ENCODE data around the gene CA7.

The CA7 gene

DNA sequence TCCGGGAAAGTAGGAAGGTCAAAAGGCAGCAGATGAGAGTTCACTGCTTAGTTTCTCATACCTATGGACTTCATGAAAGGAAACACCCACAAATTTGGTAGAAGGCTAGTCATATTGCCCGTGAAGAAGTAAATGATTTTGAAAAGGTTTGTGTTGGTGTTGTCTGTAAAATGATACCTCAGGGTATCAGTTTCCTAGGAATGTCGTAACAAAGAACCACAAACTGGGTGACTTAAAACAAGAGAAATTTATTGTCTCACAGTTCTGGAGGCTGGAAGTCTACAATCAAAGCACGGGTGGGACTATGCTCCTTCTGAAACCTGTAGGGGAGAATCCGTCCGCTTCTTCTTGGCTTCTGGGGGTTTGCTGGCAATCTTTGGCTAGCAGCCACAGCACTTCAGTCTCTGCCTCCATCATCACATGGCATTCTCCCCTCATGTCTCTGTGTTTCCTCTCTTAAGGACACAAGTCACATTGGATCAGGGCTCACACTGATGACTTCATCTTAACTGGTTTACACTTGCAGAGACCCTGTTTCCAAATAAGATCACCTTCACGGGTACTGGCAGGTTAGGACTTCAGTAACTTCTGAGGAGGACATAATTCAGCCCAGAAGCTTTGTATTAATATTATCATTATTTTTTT lies 11.4 kb upstream of the CA7 start:
- TF ChIP-seq, protein P1, sequence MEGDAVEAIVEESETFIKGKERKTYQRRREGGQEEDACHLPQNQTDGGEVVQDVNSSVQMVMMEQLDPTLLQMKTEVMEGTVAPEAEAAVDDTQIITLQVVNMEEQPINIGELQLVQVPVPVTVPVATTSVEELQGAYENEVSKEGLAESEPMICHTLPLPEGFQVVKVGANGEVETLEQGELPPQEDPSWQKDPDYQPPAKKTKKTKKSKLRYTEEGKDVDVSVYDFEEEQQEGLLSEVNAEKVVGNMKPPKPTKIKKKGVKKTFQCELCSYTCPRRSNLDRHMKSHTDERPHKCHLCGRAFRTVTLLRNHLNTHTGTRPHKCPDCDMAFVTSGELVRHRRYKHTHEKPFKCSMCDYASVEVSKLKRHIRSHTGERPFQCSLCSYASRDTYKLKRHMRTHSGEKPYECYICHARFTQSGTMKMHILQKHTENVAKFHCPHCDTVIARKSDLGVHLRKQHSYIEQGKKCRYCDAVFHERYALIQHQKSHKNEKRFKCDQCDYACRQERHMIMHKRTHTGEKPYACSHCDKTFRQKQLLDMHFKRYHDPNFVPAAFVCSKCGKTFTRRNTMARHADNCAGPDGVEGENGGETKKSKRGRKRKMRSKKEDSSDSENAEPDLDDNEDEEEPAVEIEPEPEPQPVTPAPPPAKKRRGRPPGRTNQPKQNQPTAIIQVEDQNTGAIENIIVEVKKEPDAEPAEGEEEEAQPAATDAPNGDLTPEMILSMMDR (conservative IDR thresholded peaks at IDR 0.05; ENCODE audit: low read depth, low read length), result no peak
- H3K4me3 ChIP-seq (ENCODE audit: low read length), result no peak overlapping the region
- DNase-seq (ENCODE audit: low read depth), result no peak

DNA sequence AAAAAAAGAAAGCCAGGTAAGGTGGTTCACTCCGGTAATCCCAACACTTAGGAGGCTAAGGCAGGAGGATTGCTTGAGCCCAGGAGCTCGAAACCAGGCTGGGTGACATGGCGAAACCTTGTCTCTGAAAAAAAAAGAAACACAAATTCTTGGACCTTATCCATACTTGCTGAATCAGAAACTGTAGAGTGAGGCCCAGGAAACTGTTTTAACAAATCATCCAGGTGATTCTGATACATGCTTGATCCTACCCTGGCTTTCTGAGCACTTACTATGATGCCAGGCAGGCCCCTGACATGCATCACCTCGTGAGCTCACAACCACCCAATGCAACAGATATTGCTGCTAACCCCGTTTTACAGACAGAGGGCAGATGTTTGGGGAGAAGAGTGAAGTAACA lies 9.5 kb upstream of the CA7 start:
- DNase-seq (ENCODE audit: low read depth), result no peak
- TF ChIP-seq, protein P1 (conservative IDR thresholded peaks at IDR 0.05; ENCODE audit: low read depth, low read length), result no peak
- H3K4me3 ChIP-seq (ENCODE audit: low read length), result no peak overlapping the region

GRCh38 chr16:66840883-66841282 lies 3.3 kb upstream of the CA7 start:
- TF ChIP-seq, protein P1 (conservative IDR thresholded peaks at IDR 0.05; ENCODE audit: low read depth, low read length), result no peak
- no peak overlapping the region for H3K4me3 ChIP-seq (ENCODE audit: low read length)
- DNase-seq (ENCODE audit: low read depth), result no peak

- TF ChIP-seq, protein P1 (conservative IDR thresholded peaks at IDR 0.05; ENCODE audit: low read depth, low read length), result no peak
- H3K4me3 ChIP-seq (ENCODE audit: low read length), result no peak overlapping the region
- no peak for DNase-seq (ENCODE audit: low read depth)
These were observed 2.8 kb upstream of the CA7 start for GRCh38 chr16:66841366-66841765.

- TF ChIP-seq, protein P1 (conservative IDR thresholded peaks at IDR 0.05; ENCODE audit: low read depth, low read length), result no peak
- no peak for DNase-seq (ENCODE audit: low read depth)
- H3K4me3 ChIP-seq (ENCODE audit: low read length), result no peak overlapping the region
These were observed 1.4 kb upstream of the CA7 start for GRCh38 chr16:66842765-66843164.

GRCh38 chr16:66843191-66843590 lies 1.0 kb upstream of the CA7 start:
- DNase-seq (ENCODE audit: low read depth), result no peak
- no peak overlapping the region for H3K4me3 ChIP-seq (ENCODE audit: low read length)
- TF ChIP-seq, protein P1 (conservative IDR thresholded peaks at IDR 0.05; ENCODE audit: low read depth, low read length), result no peak

- DNase-seq (ENCODE audit: low read depth), result no peak
- H3K4me3 ChIP-seq (ENCODE audit: low read length), result peak overlapping the region; percentile 51
- TF ChIP-seq, protein P1 (conservative IDR thresholded peaks at IDR 0.05; ENCODE audit: low read depth, low read length), result no peak
These were observed 239 bp upstream of the CA7 start for GRCh38 chr16:66844009-66844341.

Data from retinal pigment epithelial cell (primary cell).